Fibroblast of lung (primary cell): ENCODE results near the gene HMGB3. TPM values are rescaled to one million over a fixed set of nuclear protein-coding genes. Genes with fewer than 3 reads are reported as not detected.
"Not testable (repeated sequence)": the region's sequence is repeated elsewhere in the genome, so short reads cannot be mapped to it uniquely, and the experiment has no call there.

Source experiments
- DNase-seq, 2 donors: peaks; one replicate each; pipeline versions ENCODE4 v3.0.0 to v3.0.0-alpha.2; 2010; ENCODE audit warnings: low read depth in 2 of 2
- H2AFZ ChIP-seq: 2 replicates; pipeline ENCODE4 v1.5.1; 2012; ENCODE audit warnings: low read length, control low read depth, inconsistent platforms
- H3K27ac ChIP-seq: 2 replicates; pipeline ENCODE4 v1.5.1; 2011; ENCODE audit warnings: low read length, control low read depth; ENCODE audit not compliant: insufficient read depth
- H3K27me3 ChIP-seq: 2 replicates; pipeline ENCODE4 v1.5.1; 2011; ENCODE audit warnings: mild to moderate bottlenecking, low read length; ENCODE audit not compliant: control insufficient read depth, insufficient read depth
- H3K36me3 ChIP-seq: 2 replicates; pipeline ENCODE4 v1.5.1; 2011; ENCODE audit warnings: low read length; ENCODE audit not compliant: control insufficient read depth, insufficient read depth
- H3K4me1 ChIP-seq: 2 replicates; pipeline ENCODE4 v1.5.1; 2011; ENCODE audit warnings: low read length; ENCODE audit not compliant: control insufficient read depth, insufficient read depth; ENCODE audit errors: extremely low read depth
- H3K4me2 ChIP-seq: 2 replicates; pipeline ENCODE4 v1.5.1; 2011; ENCODE audit warnings: low read length, control low read depth; ENCODE audit not compliant: insufficient read depth; ENCODE audit errors: extremely low read depth
- H3K4me3 ChIP-seq, 4 experiments: fragments of 200-600 bp in 1 of 4; sonication (generic) in 1 of 4; replicated peaks in 1 of 4; 2 replicates each; pipeline ENCODE4 v1.5.1; 2011 to 2016; ENCODE audit warnings: low read length in 4 of 4, low read depth in 3 of 4, mild to moderate bottlenecking in 3 of 4, control low read depth in 2 of 4, inconsistent platforms in 1 of 4, mixed read lengths in 1 of 4; ENCODE audit not compliant: insufficient read depth in 1 of 4; ENCODE audit errors: control extremely low read depth in 1 of 4
- H3K79me2 ChIP-seq: 2 replicates; pipeline ENCODE4 v1.5.1; 2012; ENCODE audit warnings: mild to moderate bottlenecking, low read length, inconsistent platforms; ENCODE audit not compliant: control insufficient read depth, insufficient read depth
- H3K9ac ChIP-seq: 2 replicates; pipeline ENCODE4 v1.5.1; 2011; ENCODE audit warnings: mild to moderate bottlenecking, low read length, control low read depth; ENCODE audit not compliant: insufficient read depth
- H3K9me3 ChIP-seq: 2 replicates; pipeline ENCODE4 v1.5.1; 2012; ENCODE audit warnings: low read depth, low read length; ENCODE audit not compliant: control insufficient read depth, insufficient read depth
- H4K20me1 ChIP-seq: 2 replicates; pipeline ENCODE4 v1.5.1; 2011; ENCODE audit warnings: low read length; ENCODE audit not compliant: control insufficient read depth, insufficient read depth; ENCODE audit errors: extremely low read depth
- CTCF ChIP-seq, 2 donors: IDR thresholded peaks in 1 of 2; conservative IDR thresholded peaks in 1 of 2; 1 replicate in 1 of 2; 2 replicates in 1 of 2; pipeline ENCODE4 v1.5.1; 2011 to 2012; ENCODE audit warnings: low read length in 2 of 2, control low read depth in 1 of 2, inconsistent platforms in 1 of 2, low read depth in 1 of 2, mild to moderate bottlenecking in 1 of 2
- EZH2 ChIP-seq: IDR thresholded peaks from 2 replicates; pipeline ENCODE4 v1.5.1; 2012; ENCODE audit warnings: low read length, control low read depth, mild to moderate bottlenecking; ENCODE audit errors: missing control alignments
- polyA plus RNA-seq, 2 donors: library from polyadenylated mRNA; depleted of rRNA in 1 of 2; stranded (reverse) in 1 of 2; unstranded in 1 of 2; fragments of >200 nt; gene quantifications; 2 replicates each; pipeline ENCODE4 v1.2.1, GENCODE V29; 2011 to 2012; ENCODE audit warnings: missing spikeins in 1 of 2
- total RNA-seq: library from RNA; depleted of rRNA; stranded (reverse); fragments of >200 nt; gene quantifications from 2 replicates; pipeline ENCODE4 v1.2.1, GENCODE V29; 2014

Gene HMGB3
- total and polyA plus RNA-seq, 2 donors (not counting 1 experiment from before 2014, with no cell fraction given) = 8.8 to 14.5 TPM

- peak overlapping the region; percentile 40 to 60 (median 48) for H3K4me3 ChIP-seq
- H4K20me1 ChIP-seq = no peaks in the 10 kb centered on the region
- TF ChIP-seq CTCF (conservative IDR thresholded peaks at IDR 0.05 in 1 of 2, IDR thresholded peaks at IDR 0.05 in 1 of 2; ENCODE audit: low read depth in 1 of 2, low read length in 2 of 2) (no peak), EZH2 (no peak)
- H3K27me3 ChIP-seq = no peaks in the 10 kb centered on the region
- H3K4me2 ChIP-seq = peak overlapping the region; percentile 25
- peak overlapping the region; percentile 59 for H3K9ac ChIP-seq
- no peaks in the 10 kb centered on the region for H3K9me3 ChIP-seq
- no peak for DNase-seq
- no peaks in the 10 kb centered on the region for H3K36me3 ChIP-seq
- no peak overlapping the region for H3K27ac ChIP-seq
- H3K4me1 ChIP-seq = no peaks in the 10 kb centered on the region
- peaks cover 8% of the 10 kb centered on the region for H3K79me2 ChIP-seq
- H2AFZ ChIP-seq = peak overlapping the region; percentile 60
Observed at GRCh38 chrX:150982235-150982787, 824 bp upstream of the HMGB3 start.

- H3K79me2 ChIP-seq = peaks cover 8% of the 10 kb centered on the region
- no peak overlapping the region for H2AFZ ChIP-seq
- H3K4me3 ChIP-seq = peak overlapping the region in 2 of 4 experiments; percentile 43 to 58
- H3K36me3 ChIP-seq = no peaks in the 10 kb centered on the region
- no peak overlapping the region for H3K4me2 ChIP-seq
- H3K9me3 ChIP-seq = no peaks in the 10 kb centered on the region
- no peaks in the 10 kb centered on the region for H3K27me3 ChIP-seq
- no peaks in the 10 kb centered on the region for H4K20me1 ChIP-seq
- DNase-seq = no peak
- peak overlapping the region; percentile 32 for H3K27ac ChIP-seq
- peak overlapping the region; percentile 53 for H3K9ac ChIP-seq
- no peaks in the 10 kb centered on the region for H3K4me1 ChIP-seq
- no peak for TF ChIP-seq CTCF (conservative IDR thresholded peaks at IDR 0.05 in 1 of 2, IDR thresholded peaks at IDR 0.05 in 1 of 2; ENCODE audit: low read depth in 1 of 2, low read length in 2 of 2)
- no peak for TF ChIP-seq EZH2
Observed at GRCh38 chrX:150983521-150984168, 510 bp downstream of the HMGB3 start.

GRCh38 chrX:150984169-150984824 is 1.2 kb downstream of the HMGB3 start:
- H2AFZ ChIP-seq = no peak overlapping the region
- no peaks in the 10 kb centered on the region for H4K20me1 ChIP-seq
- no peak for DNase-seq
- TF ChIP-seq EZH2 (no peak), CTCF (conservative IDR thresholded peaks at IDR 0.05 in 1 of 2, IDR thresholded peaks at IDR 0.05 in 1 of 2; ENCODE audit: low read depth in 1 of 2, low read length in 2 of 2) (no peak)
- no peak overlapping the region for H3K4me2 ChIP-seq
- peak overlapping the region; percentile 10 to 72 (median 36) for H3K4me3 ChIP-seq
- no peaks in the 10 kb centered on the region for H3K36me3 ChIP-seq
- H3K27me3 ChIP-seq = no peaks in the 10 kb centered on the region
- H3K79me2 ChIP-seq = peaks cover 8% of the 10 kb centered on the region
- H3K9ac ChIP-seq = peak overlapping the region; percentile 46
- no peaks in the 10 kb centered on the region for H3K4me1 ChIP-seq
- no peak overlapping the region for H3K27ac ChIP-seq
- H3K9me3 ChIP-seq = no peaks in the 10 kb centered on the region

GRCh38 chrX:150987687-150988086 is 4.6 kb downstream of the HMGB3 start:
- not testable (repeated sequence) for DNase-seq, H3K4me3 ChIP-seq, H3K79me2 ChIP-seq, H3K9ac ChIP-seq, H3K36me3 ChIP-seq, H4K20me1 ChIP-seq, H3K9me3 ChIP-seq, H3K27ac ChIP-seq, H3K27me3 ChIP-seq, H3K4me1 ChIP-seq, H2AFZ ChIP-seq, H3K4me2 ChIP-seq
